Hypothalamus (tissue), 51 donors: Measurements from ENCODE around the gene C11orf91.

ENCODE experiments used
- DNase-seq, 51 donors: peaks; one replicate each; lab custom pipeline; 2025; lab: John Stamatoyannopoulos, UW

Gene C11orf91

DNA sequence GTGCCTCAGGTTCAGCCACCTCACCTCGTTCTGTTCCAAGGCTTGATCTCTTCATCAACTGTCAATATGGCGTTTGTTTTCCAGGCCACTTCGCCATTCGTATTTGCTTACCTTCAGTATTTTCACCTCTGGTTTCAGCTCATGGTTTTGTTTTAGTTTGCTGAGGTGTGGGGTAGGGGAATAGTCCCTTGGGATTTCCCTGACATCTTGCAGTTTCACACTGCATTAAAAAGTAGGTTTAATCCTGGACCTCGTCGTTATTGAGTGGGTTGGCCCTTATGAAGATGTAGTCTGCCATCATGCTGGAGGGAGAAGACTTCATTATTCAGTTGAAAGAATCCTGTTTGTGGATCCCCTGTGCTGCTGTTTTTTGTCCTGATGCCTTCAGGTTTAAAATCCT, 46.0 kb downstream of the C11orf91 start:
- DNase-seq = no peak

DNA sequence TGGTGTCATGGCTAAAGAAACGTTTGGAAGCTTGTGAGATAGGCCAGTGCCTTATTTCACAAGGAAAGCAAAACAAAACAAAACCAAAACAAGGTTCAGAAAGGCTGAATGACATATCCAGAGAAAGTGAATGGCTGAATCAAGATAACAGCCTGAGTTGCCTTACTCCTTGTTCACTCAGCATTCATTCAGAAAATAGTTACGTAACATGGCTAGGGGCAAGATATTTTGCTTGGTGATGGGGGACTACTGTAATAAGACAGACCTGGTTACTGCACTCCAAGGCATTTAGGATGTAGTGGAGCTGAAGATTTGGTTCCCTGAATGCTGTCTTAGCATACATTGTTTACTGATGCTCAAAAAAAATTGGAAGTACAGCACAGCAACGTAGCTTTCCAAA, 47.7 kb downstream of the C11orf91 start:
- DNase-seq = no peak

DNA sequence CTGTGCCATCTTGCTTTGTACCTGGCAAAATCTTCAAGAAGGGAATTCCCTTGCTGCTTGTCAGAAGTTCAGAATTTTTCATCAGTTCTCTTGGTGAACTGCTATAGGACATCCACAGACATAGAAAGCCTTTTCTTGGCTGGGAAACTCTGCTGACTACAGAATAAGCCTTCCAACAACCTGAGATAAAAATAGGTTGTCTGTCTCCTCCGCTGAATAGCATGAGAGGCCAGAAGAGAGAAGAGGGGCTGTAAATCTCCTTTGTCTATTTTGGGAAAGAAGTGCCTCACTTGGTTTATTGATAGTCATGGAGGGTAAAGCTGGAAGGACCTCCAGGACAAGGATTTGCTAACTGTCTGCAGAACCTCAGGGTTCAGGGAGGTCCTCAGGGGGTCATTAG, 48.2 kb downstream of the C11orf91 start:
- no peak for DNase-seq

DNA sequence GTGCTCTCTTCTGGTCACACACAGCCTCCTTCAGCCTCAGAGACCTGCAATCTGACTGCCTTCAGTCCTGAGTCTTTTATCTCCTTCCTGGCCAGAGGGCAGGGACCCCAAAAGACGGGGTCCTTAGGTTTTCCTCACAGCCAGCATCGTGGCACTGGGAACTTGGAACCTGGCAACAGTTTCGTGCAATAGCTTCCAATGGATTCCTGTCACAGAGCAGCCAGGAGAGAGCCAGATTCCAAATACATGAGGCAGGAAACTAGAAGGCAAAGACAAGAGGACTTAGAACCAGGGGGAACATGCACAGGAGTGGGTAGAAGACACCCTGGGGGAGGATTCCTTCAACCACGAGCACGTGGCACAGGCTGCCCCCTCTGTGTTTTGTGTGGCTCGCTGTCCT, 48.6 kb downstream of the C11orf91 start:
- DNase-seq = no peak

DNA sequence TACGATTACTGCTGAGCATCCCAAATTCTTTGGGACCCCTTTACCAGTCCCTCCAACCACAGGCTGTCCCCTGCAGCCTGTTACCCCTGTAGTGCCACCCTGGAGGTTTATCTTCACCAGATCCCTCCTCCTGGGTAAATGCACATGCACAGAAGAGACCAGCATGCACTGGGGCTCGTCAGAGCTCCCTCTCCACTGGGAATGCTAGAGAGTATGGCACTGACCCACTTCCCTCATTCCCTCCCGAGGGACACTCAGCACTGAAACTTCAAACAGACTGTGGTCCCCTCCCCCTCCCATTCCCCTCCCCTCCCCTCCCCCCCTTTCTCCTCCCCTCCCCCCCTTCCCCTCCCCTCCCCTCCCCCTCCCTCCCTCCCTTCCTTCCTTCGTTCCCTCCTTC, 49.1 kb downstream of the C11orf91 start:
- DNase-seq = no peak

- no peak for DNase-seq
Observed at GRCh38 chr11:33649944-33650343, 50.7 kb downstream of the C11orf91 start.
